PFSK-1 (cell line): ENCODE measurements around the gene CD8A.

Experiments used
- FOXP2 ChIP-seq: optimal IDR thresholded peaks from 2 replicates; pipeline ENCODE3; 2011; ENCODE audit warnings: borderline replicate concordance, control low read depth, inconsistent platforms; ENCODE audit not compliant: insufficient read depth; ENCODE audit errors: extremely low read length, extremely low read depth
- POLR2AphosphoS5 ChIP-seq: IDR thresholded peaks from 2 replicates; pipeline ENCODE4 v1.6.1; 2012; ENCODE audit warnings: low read depth, mild to moderate bottlenecking, control low read depth, low read length, moderate library complexity
- SIN3A ChIP-seq: IDR thresholded peaks from 2 replicates; pipeline ENCODE4 v1.6.1; 2012; ENCODE audit warnings: mild to moderate bottlenecking, low read length, moderate library complexity, borderline replicate concordance; ENCODE audit not compliant: insufficient read depth
- TAF1 ChIP-seq: IDR thresholded peaks from 2 replicates; pipeline ENCODE4 v1.6.1; 2012; ENCODE audit warnings: low read length, control low read depth, borderline replicate concordance; ENCODE audit not compliant: insufficient read depth
- TF ChIP-seq, protein P1 (sequence below), 2 experiments: IDR thresholded peaks; 2 replicates each; pipeline versions ENCODE4 v1.6.1 to v1.8.0; 2011 to 2012; ENCODE audit warnings: low read depth in 2 of 2, low read length in 2 of 2, control low read depth in 1 of 2, inconsistent platforms in 1 of 2, mild to moderate bottlenecking in 1 of 2, moderate library complexity in 1 of 2; ENCODE audit not compliant: insufficient read depth in 1 of 2

DNA sequence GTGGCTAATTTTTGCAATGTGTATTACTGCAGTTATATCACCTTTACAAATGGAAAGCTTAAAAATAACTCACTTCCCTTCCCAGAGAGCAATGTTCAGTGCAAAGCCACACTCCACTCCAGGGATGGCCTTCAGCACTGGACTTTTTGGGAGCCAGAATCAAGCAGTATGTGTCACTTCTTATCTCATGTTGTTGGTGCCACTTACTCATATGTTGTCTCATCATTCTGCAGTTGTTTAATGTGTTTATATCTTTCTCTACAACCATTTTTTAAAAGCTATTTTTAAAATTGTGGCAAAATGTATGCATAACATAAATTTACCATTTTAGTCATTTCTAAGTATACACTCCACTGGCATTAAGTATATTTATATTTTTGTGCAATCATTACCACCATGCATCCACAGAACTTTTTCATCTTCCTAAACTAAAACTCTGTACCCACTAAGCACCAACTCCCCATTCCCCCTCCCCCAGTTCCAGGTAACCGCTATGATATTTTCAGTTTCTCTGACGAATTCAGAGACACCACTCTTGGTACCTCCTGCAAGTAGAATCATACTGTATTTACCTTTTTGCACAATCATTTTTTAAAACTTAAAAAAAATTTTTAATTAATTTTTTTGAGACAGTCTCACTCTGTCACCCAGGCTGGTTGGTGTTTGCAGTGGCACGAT, 32.1 kb upstream of the CD8A start:
- TF ChIP-seq POLR2AphosphoS5 (no peak), SIN3A (no peak), TAF1 (no peak), FOXP2 (no peak)
- TF ChIP-seq, protein P1, sequence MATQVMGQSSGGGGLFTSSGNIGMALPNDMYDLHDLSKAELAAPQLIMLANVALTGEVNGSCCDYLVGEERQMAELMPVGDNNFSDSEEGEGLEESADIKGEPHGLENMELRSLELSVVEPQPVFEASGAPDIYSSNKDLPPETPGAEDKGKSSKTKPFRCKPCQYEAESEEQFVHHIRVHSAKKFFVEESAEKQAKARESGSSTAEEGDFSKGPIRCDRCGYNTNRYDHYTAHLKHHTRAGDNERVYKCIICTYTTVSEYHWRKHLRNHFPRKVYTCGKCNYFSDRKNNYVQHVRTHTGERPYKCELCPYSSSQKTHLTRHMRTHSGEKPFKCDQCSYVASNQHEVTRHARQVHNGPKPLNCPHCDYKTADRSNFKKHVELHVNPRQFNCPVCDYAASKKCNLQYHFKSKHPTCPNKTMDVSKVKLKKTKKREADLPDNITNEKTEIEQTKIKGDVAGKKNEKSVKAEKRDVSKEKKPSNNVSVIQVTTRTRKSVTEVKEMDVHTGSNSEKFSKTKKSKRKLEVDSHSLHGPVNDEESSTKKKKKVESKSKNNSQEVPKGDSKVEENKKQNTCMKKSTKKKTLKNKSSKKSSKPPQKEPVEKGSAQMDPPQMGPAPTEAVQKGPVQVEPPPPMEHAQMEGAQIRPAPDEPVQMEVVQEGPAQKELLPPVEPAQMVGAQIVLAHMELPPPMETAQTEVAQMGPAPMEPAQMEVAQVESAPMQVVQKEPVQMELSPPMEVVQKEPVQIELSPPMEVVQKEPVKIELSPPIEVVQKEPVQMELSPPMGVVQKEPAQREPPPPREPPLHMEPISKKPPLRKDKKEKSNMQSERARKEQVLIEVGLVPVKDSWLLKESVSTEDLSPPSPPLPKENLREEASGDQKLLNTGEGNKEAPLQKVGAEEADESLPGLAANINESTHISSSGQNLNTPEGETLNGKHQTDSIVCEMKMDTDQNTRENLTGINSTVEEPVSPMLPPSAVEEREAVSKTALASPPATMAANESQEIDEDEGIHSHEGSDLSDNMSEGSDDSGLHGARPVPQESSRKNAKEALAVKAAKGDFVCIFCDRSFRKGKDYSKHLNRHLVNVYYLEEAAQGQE (IDR thresholded peaks at IDR 0.05; ENCODE audit: insufficient read depth in 1 of 2, low read depth in 2 of 2, low read length in 2 of 2) = no peak
